OCI-LY7 (cell line): ENCODE data around the gene DYNLT5. TPM values are rescaled to one million over a fixed set of nuclear protein-coding genes. Genes with fewer than 3 reads are reported as not detected.

Source experiments
- BruUV-seq: library from RNA; stranded (reverse); fragments of 400-500 nt; replicated peaks from 2 replicates; lab custom pipeline; 2021; lab: Mats Ljungman, UMichigan
- CTCF ChIA-PET: fragments of 300-600 bp; sonication (Branson Sonifier 250); formaldehyde crosslinking; loops from one replicate; lab custom pipeline; 2022; ENCODE audit warnings: antibody characterized with exemption; ENCODE audit not compliant: unreplicated experiment; lab: Charles Lee
- POLR2A ChIA-PET: fragments of 300-600 bp; sonication (Branson Sonifier 250); formaldehyde crosslinking; loops from one replicate; lab custom pipeline; 2022; ENCODE audit warnings: antibody characterized with exemption; lab: Charles Lee
- DNase-seq: peaks from one replicate; pipeline ENCODE4 v3.0.0-alpha.2; 2015; ENCODE audit warnings: low spot score
- H2AFZ ChIP-seq: fragments of 200-600 bp; sonication (generic), shearing (Covaris generic); 2 replicates; pipeline ENCODE4 v1.6.1; 2014; ENCODE audit warnings: mild to moderate bottlenecking, antibody characterized with exemption, low read length, moderate library complexity
- H3K27ac ChIP-seq: fragments of 200-600 bp; sonication (generic); 2 replicates; pipeline ENCODE4 v1.5.1; 2014; ENCODE audit warnings: mixed run types, low read depth, mild to moderate bottlenecking, moderate library complexity, low read length, inconsistent platforms; ENCODE audit not compliant: poor library complexity, severe bottlenecking
- H3K36me3 ChIP-seq: fragments of 200-600 bp; sonication (generic); 2 replicates; pipeline ENCODE4 v1.6.1; 2014; ENCODE audit warnings: mild to moderate bottlenecking, antibody characterized with exemption, low read length, moderate library complexity, mixed read lengths; ENCODE audit not compliant: insufficient read depth
- H3K4me1 ChIP-seq: fragments of 200-600 bp; sonication (generic); 2 replicates; pipeline ENCODE4 v1.5.1; 2014; ENCODE audit warnings: mild to moderate bottlenecking, low read length; ENCODE audit not compliant: insufficient read depth, poor library complexity, severe bottlenecking
- H3K4me2 ChIP-seq: fragments of 200-600 bp; sonication (generic); 2 replicates; pipeline ENCODE4 v1.6.1; 2014; ENCODE audit warnings: mild to moderate bottlenecking, low read length
- H3K4me3 ChIP-seq: fragments of 200-600 bp; sonication (generic); 2 replicates; pipeline ENCODE4 v1.5.1; 2014; ENCODE audit warnings: mild to moderate bottlenecking, low read depth, low read length; ENCODE audit not compliant: poor library complexity, severe bottlenecking
- H3K79me2 ChIP-seq: fragments of 200-600 bp; sonication (generic); 2 replicates; pipeline ENCODE4 v1.6.1; 2016; ENCODE audit warnings: low read depth, mild to moderate bottlenecking, low read length, moderate library complexity, mixed read lengths; ENCODE audit not compliant: insufficient read depth
- H3K9me2 ChIP-seq: fragments of 200-600 bp; sonication (generic); 2 replicates; pipeline ENCODE4 v1.6.1; 2016; ENCODE audit warnings: mild to moderate bottlenecking, low read length, mixed read lengths; ENCODE audit not compliant: insufficient read depth
- H3K9me3 ChIP-seq: fragments of 200-600 bp; sonication (generic); 2 replicates; pipeline ENCODE4 v1.6.1; 2014; ENCODE audit warnings: mild to moderate bottlenecking, mixed run types, low read length, mixed read lengths
- H4K20me1 ChIP-seq: fragments of 200-600 bp; sonication (generic); 2 replicates; pipeline ENCODE4 v1.6.1; 2014; ENCODE audit warnings: mild to moderate bottlenecking, antibody characterized with exemption, low read length, moderate library complexity, mixed read lengths; ENCODE audit not compliant: insufficient read depth
- CTCF ChIP-seq: fragments of 200-600 bp; sonication (generic); conservative IDR thresholded peaks from 2 replicates; pipeline ENCODE4 v1.5.1; 2014; ENCODE audit warnings: mild to moderate bottlenecking, antibody characterized with exemption, low read length, moderate library complexity, mixed read lengths
- EZH2phosphoT487 ChIP-seq: fragments of 200-600 bp; sonication (generic); IDR thresholded peaks from 2 replicates; pipeline ENCODE4 v1.6.1; 2018; ENCODE audit warnings: low read depth, borderline replicate concordance, mild to moderate bottlenecking, mixed run types, antibody characterized with exemption, low read length, moderate library complexity, mixed read lengths
- intact Hi-C: fragments of 100-400 bp; cut with micrococcal nuclease; formaldehyde crosslinking; loops from one replicate; pipeline ENCODE4 v1.10.0; 2022; ENCODE audit not compliant: unreplicated experiment
- total RNA-seq, 2 experiments: library from RNA; depleted of rRNA in 1 of 2; stranded (reverse); fragments of >200 nt in 1 of 2; shearing (Covaris generic) in 1 of 2; gene quantifications; 2 replicates each; pipeline ENCODE4 v1.2.3, GENCODE V29; 2014 to 2022

The DYNLT5 gene
- total RNA-seq, 2 experiments from 2014 or later, result 0.66 TPM; not detected in 1

DNA sequence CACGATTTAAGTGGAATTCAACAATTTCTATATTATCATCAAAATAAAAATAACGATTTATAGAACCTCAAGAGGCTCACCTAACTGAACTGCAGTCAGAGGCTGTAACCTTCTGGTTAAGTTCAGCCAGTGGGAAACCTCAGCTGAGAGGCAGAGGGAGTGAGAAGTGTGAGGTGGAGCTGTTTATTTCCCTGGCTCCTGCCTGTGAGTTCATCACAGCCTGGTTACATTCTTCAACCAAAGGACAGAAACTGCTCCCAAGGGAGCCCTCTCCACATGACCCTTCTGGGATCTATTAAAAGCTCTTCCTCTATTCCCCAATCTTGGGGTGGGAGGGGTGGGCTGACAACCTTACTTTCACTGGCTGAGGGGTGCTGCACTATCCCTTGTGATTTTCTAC lies 22.2 kb downstream of the DYNLT5 start:
- no peaks in the 10 kb centered on the region for H3K9me2 ChIP-seq
- no peak overlapping the region for H3K4me2 ChIP-seq
- intact Hi-C loops, result no loop called here
- ChIA-PET POLR2A (interaction anchor here (0.6 to 1.3 kb wide), 4 partner anchors 16 to 511 kb away, joined by 3 to 4 read pairs (median 4); no protein-coding TSS in a partner anchor), CTCF (no interaction called here)
- H2AFZ ChIP-seq, result no peak overlapping the region
- H4K20me1 ChIP-seq, result no peaks in the 10 kb centered on the region
- no TSS peak for BruUV-seq
- peaks cover 5% of the 10 kb centered on the region; the same call in 1 of the 2 replicates for H3K9me3 ChIP-seq
- no peak for DNase-seq
- peaks cover 5% of the 10 kb centered on the region for H3K36me3 ChIP-seq
- H3K4me3 ChIP-seq, result no peak overlapping the region
- no peak overlapping the region for H3K27ac ChIP-seq
- H3K79me2 ChIP-seq, result no peaks in the 10 kb centered on the region
- H3K4me1 ChIP-seq, result peaks cover 56% of the 10 kb centered on the region
- TF ChIP-seq CTCF (no peak), EZH2phosphoT487 (no peak)

DNA sequence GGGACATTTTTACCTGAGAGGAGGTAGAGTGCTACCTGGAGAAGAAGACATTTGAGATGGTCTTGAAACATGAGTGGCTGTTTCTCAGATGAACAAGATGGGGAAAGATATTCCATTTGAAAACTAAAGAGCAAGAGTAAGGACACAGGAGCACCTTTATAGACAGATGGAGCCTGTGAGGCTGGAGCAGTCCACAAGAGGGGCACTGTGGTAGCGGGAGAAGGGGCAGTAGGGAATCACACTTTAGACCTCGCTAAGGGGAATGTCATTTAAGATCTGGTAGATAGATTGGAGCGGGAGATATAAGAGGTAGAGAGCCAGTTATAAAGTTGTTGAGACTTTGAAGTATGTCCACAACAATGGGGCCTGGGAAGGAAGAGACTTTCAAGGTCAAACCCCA lies 23.4 kb downstream of the DYNLT5 start:
- intact Hi-C loops, result no loop called here

More for the DNA sequence above, 23.4 kb downstream of the DYNLT5 start:
- H3K9me2 ChIP-seq, result no peaks in the 10 kb centered on the region
- H3K4me3 ChIP-seq, result no peak overlapping the region
- BruUV-seq, result no TSS peak
- H2AFZ ChIP-seq, result no peak overlapping the region
- H3K79me2 ChIP-seq, result no peaks in the 10 kb centered on the region
- no peak overlapping the region for H3K4me2 ChIP-seq
- no peak overlapping the region for H3K27ac ChIP-seq
- H3K9me3 ChIP-seq, result peaks cover 5% of the 10 kb centered on the region; the same call in 1 of the 2 replicates
- TF ChIP-seq CTCF (no peak), EZH2phosphoT487 (no peak)
- CTCF ChIA-PET, result no interaction called here
- POLR2A ChIA-PET, result interaction anchor here (1.3 kb wide), 1 partner anchor 18 kb away, joined by 3 read pairs; no protein-coding TSS in a partner anchor
- H3K36me3 ChIP-seq, result peaks cover 5% of the 10 kb centered on the region
- no peak for DNase-seq
- H3K4me1 ChIP-seq, result peaks cover 50% of the 10 kb centered on the region
- no peaks in the 10 kb centered on the region for H4K20me1 ChIP-seq
